T-helper 2 cell treated with Interferon-gamma antibody and Interleukin-4, amounts not matched to agents 5 μg/mL and 100 μg/mL, for 36 hours (primary cell): ENCODE data around the gene TOMM40L.
A peak's percentile ranks its signal among the peaks of the same experiment; 100 is the strongest.

Experiments used
- DNase-seq: peaks from one replicate; pipeline ENCODE4 v3.0.0; 2021; ENCODE audit warnings: low spot score
- H3K27ac Mint-ChIP-seq: one replicate; pipeline ENCODE4 v1.8.0; 2021; ENCODE audit warnings: mild to moderate bottlenecking, mixed read lengths
- H3K27me3 Mint-ChIP-seq: one replicate; pipeline ENCODE4 v1.8.0; 2021; ENCODE audit warnings: low read depth, mixed read lengths
- H3K36me3 Mint-ChIP-seq: one replicate; pipeline ENCODE4 v1.8.0; 2021; ENCODE audit warnings: low read depth, mixed read lengths
- H3K4me1 Mint-ChIP-seq: one replicate; pipeline ENCODE4 v1.8.0; 2021; ENCODE audit warnings: low read depth, mixed read lengths
- H3K4me3 Mint-ChIP-seq: one replicate; pipeline ENCODE4 v1.8.0; 2022; ENCODE audit warnings: mild to moderate bottlenecking, moderate library complexity, mixed read lengths
- H3K9me3 Mint-ChIP-seq: one replicate; pipeline ENCODE4 v1.8.0; 2021; ENCODE audit warnings: mixed read lengths

The TOMM40L gene

GRCh38 chr1:161225534-161226319 lies at the start of gene TOMM40L:
TOMM40L (plus strand) TSS chr1:161226060; CDS start chr1:161226490, 430 bp downstream.
- peaks cover 23% of the 10 kb centered on the region for H3K4me1 Mint-ChIP-seq
- peak; percentile 90 for DNase-seq
- H3K9me3 Mint-ChIP-seq: no peaks in the 10 kb centered on the region
- peak within 1 kb of the TSS; percentile 99 for H3K4me3 Mint-ChIP-seq
- peaks cover 26% of the 10 kb centered on the region for H3K36me3 Mint-ChIP-seq
- H3K27me3 Mint-ChIP-seq: no peaks in the 10 kb centered on the region
- peak within 1 kb of the TSS; percentile 99 for H3K27ac Mint-ChIP-seq

- Mint-ChIP-seq H3K4me1 (peaks cover 41% of the 10 kb centered on the region), H3K27ac (peak overlapping the region; percentile 100), H3K27me3 (no peaks in the 10 kb centered on the region), H3K9me3 (no peaks in the 10 kb centered on the region), H3K4me3 (peak overlapping the region; percentile 100), H3K36me3 (peaks cover 43% of the 10 kb centered on the region)
- DNase-seq: no peak
Measured at GRCh38 chr1:161176468-161177111, 49.3 kb upstream of the TOMM40L start.

GRCh38 chr1:161177112-161177935 lies 48.5 kb upstream of the TOMM40L start, which contains the start of gene B4GALT3:
B4GALT3 (minus strand) TSS chr1:161177507; CDS start chr1:161176060, 1,447 bp downstream.
- H3K9me3 Mint-ChIP-seq: no peaks in the 10 kb centered on the region
- peaks cover 45% of the 10 kb centered on the region for H3K4me1 Mint-ChIP-seq
- no peaks in the 10 kb centered on the region for H3K27me3 Mint-ChIP-seq
- H3K27ac Mint-ChIP-seq: peak within 1 kb of the TSS; percentile 100
- peak; percentile 91 for DNase-seq
- H3K36me3 Mint-ChIP-seq: peaks cover 43% of the 10 kb centered on the region
- peak within 1 kb of the TSS; percentile 100 for H3K4me3 Mint-ChIP-seq

- no peak for DNase-seq
- peaks cover 40% of the 10 kb centered on the region for H3K36me3 Mint-ChIP-seq
- peak overlapping the region; percentile 100 for H3K27ac Mint-ChIP-seq
- H3K4me1 Mint-ChIP-seq: peaks cover 49% of the 10 kb centered on the region
- H3K4me3 Mint-ChIP-seq: peak overlapping the region; percentile 100
- H3K27me3 Mint-ChIP-seq: no peaks in the 10 kb centered on the region
- no peaks in the 10 kb centered on the region for H3K9me3 Mint-ChIP-seq
Measured at GRCh38 chr1:161177936-161178244, 48.0 kb upstream of the TOMM40L start.

- Mint-ChIP-seq H3K27ac (no peak overlapping the region), H3K27me3 (no peaks in the 10 kb centered on the region), H3K4me3 (no peak overlapping the region), H3K9me3 (no peaks in the 10 kb centered on the region), H3K4me1 (peaks cover 60% of the 10 kb centered on the region), H3K36me3 (peaks cover 28% of the 10 kb centered on the region)
- no peak for DNase-seq
Measured at GRCh38 chr1:161179698-161180097, 46.2 kb upstream of the TOMM40L start.

- peaks cover 62% of the 10 kb centered on the region for H3K4me1 Mint-ChIP-seq
- H3K27me3 Mint-ChIP-seq: no peaks in the 10 kb centered on the region
- no peak for DNase-seq
- peaks cover 19% of the 10 kb centered on the region for H3K36me3 Mint-ChIP-seq
- H3K9me3 Mint-ChIP-seq: no peaks in the 10 kb centered on the region
- H3K27ac Mint-ChIP-seq: peak overlapping the region; percentile 64
- H3K4me3 Mint-ChIP-seq: peak overlapping the region; percentile 2
Measured at GRCh38 chr1:161180639-161181038, 45.2 kb upstream of the TOMM40L start.

GRCh38 chr1:161182214-161182613 lies 43.6 kb upstream of the TOMM40L start:
- Mint-ChIP-seq H3K27ac (peak overlapping the region; percentile 97), H3K27me3 (no peaks in the 10 kb centered on the region), H3K4me1 (peaks cover 64% of the 10 kb centered on the region), H3K9me3 (no peaks in the 10 kb centered on the region), H3K36me3 (peaks cover 9% of the 10 kb centered on the region), H3K4me3 (peak overlapping the region; percentile 67)
- peak; percentile 73 for DNase-seq

GRCh38 chr1:161185282-161185682 lies 40.6 kb upstream of the TOMM40L start:
- peaks cover 8% of the 10 kb centered on the region for H3K36me3 Mint-ChIP-seq
- H3K4me3 Mint-ChIP-seq: peak overlapping the region; percentile 79
- peak overlapping the region; percentile 98 for H3K27ac Mint-ChIP-seq
- peak; percentile 73 for DNase-seq
- H3K9me3 Mint-ChIP-seq: no peaks in the 10 kb centered on the region
- no peaks in the 10 kb centered on the region for H3K27me3 Mint-ChIP-seq
- H3K4me1 Mint-ChIP-seq: peaks cover 61% of the 10 kb centered on the region

GRCh38 chr1:161185732-161186311 lies 40.0 kb upstream of the TOMM40L start:
- Mint-ChIP-seq H3K27me3 (no peaks in the 10 kb centered on the region), H3K9me3 (no peaks in the 10 kb centered on the region), H3K36me3 (peaks cover 8% of the 10 kb centered on the region), H3K4me3 (peak overlapping the region; percentile 79), H3K4me1 (peaks cover 55% of the 10 kb centered on the region), H3K27ac (peak overlapping the region; percentile 98)
- DNase-seq: no peak

- Mint-ChIP-seq H3K36me3 (peaks cover 4% of the 10 kb centered on the region), H3K27me3 (no peaks in the 10 kb centered on the region), H3K4me3 (no peak overlapping the region), H3K27ac (peak overlapping the region; percentile 46), H3K4me1 (peaks cover 53% of the 10 kb centered on the region), H3K9me3 (no peaks in the 10 kb centered on the region)
- no peak for DNase-seq
Measured at GRCh38 chr1:161187311-161187710, 38.5 kb upstream of the TOMM40L start.

GRCh38 chr1:161188381-161188780 lies 37.5 kb upstream of the TOMM40L start:
- peaks cover 52% of the 10 kb centered on the region for H3K4me1 Mint-ChIP-seq
- no peaks in the 10 kb centered on the region for H3K9me3 Mint-ChIP-seq
- no peaks in the 10 kb centered on the region for H3K36me3 Mint-ChIP-seq
- no peak overlapping the region for H3K4me3 Mint-ChIP-seq
- no peaks in the 10 kb centered on the region for H3K27me3 Mint-ChIP-seq
- H3K27ac Mint-ChIP-seq: peak overlapping the region; percentile 11
- no peak for DNase-seq

GRCh38 chr1:161189036-161189435 lies 36.8 kb upstream of the TOMM40L start:
- Mint-ChIP-seq H3K27me3 (no peaks in the 10 kb centered on the region), H3K9me3 (no peaks in the 10 kb centered on the region), H3K4me3 (no peak overlapping the region), H3K36me3 (no peaks in the 10 kb centered on the region), H3K27ac (no peak overlapping the region), H3K4me1 (peaks cover 48% of the 10 kb centered on the region)
- DNase-seq: no peak

- DNase-seq: no peak
- no peaks in the 10 kb centered on the region for H3K9me3 Mint-ChIP-seq
- H3K4me1 Mint-ChIP-seq: peaks cover 34% of the 10 kb centered on the region
- H3K36me3 Mint-ChIP-seq: no peaks in the 10 kb centered on the region
- H3K27me3 Mint-ChIP-seq: no peaks in the 10 kb centered on the region
- no peak overlapping the region for H3K4me3 Mint-ChIP-seq
- H3K27ac Mint-ChIP-seq: no peak overlapping the region
Measured at GRCh38 chr1:161190962-161191521, 34.8 kb upstream of the TOMM40L start.
